K562 (cell line): ENCODE results near the gene DTNBP1. TPM values are rescaled to one million over a fixed set of nuclear protein-coding genes. Genes with fewer than 3 reads are reported as not detected.
A peak's percentile ranks its signal among the peaks of the same experiment; 100 is the strongest.

Experiments used
- ATAC-seq: fragments of 200-7000 bp; cut with Tn5 transposase; 3 replicates; pipeline ENCODE4 v1.9.1; 2020; ENCODE audit warnings: moderate library complexity
- BruUV-seq: library from RNA; stranded (reverse); fragments of 400-500 nt; replicated peaks from 2 replicates; lab custom pipeline; 2021; lab: Mats Ljungman, UMichigan
- CTCF ChIA-PET: fragments of 300-600 bp; formaldehyde crosslinking; extraction: SDS; loops from one replicate; lab custom pipeline; 2021; ENCODE audit warnings: low intra/inter-chr PET ratio; lab: Yijun Ruan, JAX
- POLR2A ChIA-PET: fragments of 300-600, 350-650 bp; sonication (Branson Sonifier 250); formaldehyde crosslinking; extraction: SDS; loops from one replicate; lab custom pipeline; 2021; ENCODE audit warnings: antibody characterized with exemption, inconsistent platforms; lab: Yijun Ruan, JAX
- DNase-seq, 4 experiments: peaks; one replicate each; pipeline versions ENCODE4 v3.0.0 to v3.0.0-alpha.2; 2011 to 2018; ENCODE audit warnings: low spot score in 3 of 4, mixed read lengths in 3 of 4; ENCODE audit errors: extremely low read depth in 1 of 4
- FAIRE-seq: peaks from 2 replicates; lab custom pipeline; 2011; peaks lifted over from hg19 to GRCh38; lab: Jason Lieb, UNC
- H2AFZ ChIP-seq: 2 replicates; pipeline ENCODE4 v1.6.0; 2011; ENCODE audit warnings: low read depth, low read length, control low read depth, inconsistent platforms
- H3K27ac ChIP-seq: fragments of 200-600 bp; 3 replicates; pipeline ENCODE4 v1.8.0; 2011; ENCODE audit warnings: low read depth, mild to moderate bottlenecking, control low read depth, inconsistent platforms, low read length, moderate library complexity, mixed read lengths; ENCODE audit errors: extremely low read depth
- H3K27me3 ChIP-seq, 2 experiments: fragments of 300-600 bp in 1 of 2; 2 replicates in 1 of 2; 3 replicates in 1 of 2; pipeline versions ENCODE4 v1.6.0 to v1.8.0; 2011; ENCODE audit warnings: inconsistent platforms in 2 of 2, low read length in 2 of 2, mild to moderate bottlenecking in 1 of 2, mixed read lengths in 1 of 2, moderate library complexity in 1 of 2; ENCODE audit not compliant: control insufficient read depth in 2 of 2, insufficient read depth in 2 of 2
- H3K36me3 ChIP-seq: fragments of 300-600 bp; 3 replicates; pipeline ENCODE4 v1.8.0; 2011; ENCODE audit warnings: mild to moderate bottlenecking, low read length, inconsistent platforms; ENCODE audit not compliant: control insufficient read depth, insufficient read depth
- H3K4me1 ChIP-seq, 2 experiments: fragments of 200-600 bp in 1 of 2; replicated peaks in 1 of 2; 2 replicates in 1 of 2; 3 replicates in 1 of 2; pipeline versions ENCODE4 v1.5.1 to v1.8.0; 2011; ENCODE audit warnings: inconsistent platforms in 2 of 2, low read length in 2 of 2, mild to moderate bottlenecking in 1 of 2, mixed read lengths in 1 of 2, moderate library complexity in 1 of 2; ENCODE audit not compliant: control insufficient read depth in 2 of 2, insufficient read depth in 2 of 2
- H3K4me2 ChIP-seq: 2 replicates; pipeline ENCODE4 v1.6.1; 2011; ENCODE audit warnings: low read length, control low read depth, inconsistent platforms, mixed read lengths; ENCODE audit not compliant: insufficient read depth
- H3K4me3 ChIP-seq: fragments of 200-600 bp; sonication (generic), shearing (Covaris generic); 2 replicates; pipeline ENCODE4 v1.5.1; 2016; ENCODE audit warnings: control low read depth, inconsistent platforms
- H3K79me2 ChIP-seq: fragments of 200-600 bp; 3 replicates; pipeline ENCODE4 v1.8.0; 2011; ENCODE audit warnings: low read length, inconsistent platforms; ENCODE audit not compliant: control insufficient read depth, insufficient read depth
- H3K9ac ChIP-seq, 2 experiments: 2 replicates each; pipeline versions ENCODE4 v1.6.0 to v1.6.1; 2011; ENCODE audit warnings: low read depth in 2 of 2, low read length in 2 of 2, control low read depth in 1 of 2, inconsistent platforms in 1 of 2, mild to moderate bottlenecking in 1 of 2, mixed read lengths in 1 of 2; ENCODE audit not compliant: insufficient read depth in 1 of 2
- H3K9me1 ChIP-seq: one replicate; pipeline ENCODE4 v1.6.0; 2011; ENCODE audit warnings: inconsistent platforms, mild to moderate bottlenecking, low read length, moderate library complexity; ENCODE audit not compliant: control insufficient read depth, insufficient read depth
- H3K9me3 ChIP-seq: replicated peaks from 2 replicates; pipeline ENCODE4 v1.5.1; 2011; ENCODE audit warnings: low read depth, low read length, inconsistent platforms; ENCODE audit not compliant: control insufficient read depth, insufficient read depth
- H4K20me1 ChIP-seq: replicated peaks from 2 replicates; pipeline ENCODE4 v1.6.1; 2011; ENCODE audit warnings: low read length, inconsistent platforms, mixed read lengths; ENCODE audit not compliant: control insufficient read depth, insufficient read depth
- ADNP ChIP-seq: fragments of 200-800 bp; sonication (Bioruptor generic); IDR thresholded peaks from 2 replicates; pipeline ENCODE4 v1.6.1; 2016; ENCODE audit warnings: missing genetic modification characterization, missing compliant biosample characterization
- ARID1B ChIP-seq: fragments of 450-650 bp; IDR thresholded peaks from 2 replicates; pipeline ENCODE4 v1.6.1; 2016; ENCODE audit warnings: antibody characterized with exemption, mild to moderate bottlenecking, inconsistent platforms
- CBFA2T2 ChIP-seq: fragments of 450-650 bp; conservative IDR thresholded peaks from 2 replicates; pipeline ENCODE4 v1.6.1; 2017; ENCODE audit warnings: mild to moderate bottlenecking
- CBFA2T3 ChIP-seq: fragments of 450-650 bp; IDR thresholded peaks from 2 replicates; pipeline ENCODE4 v1.6.1; 2017
- ELF4 ChIP-seq: fragments of 450-650 bp; formaldehyde crosslinking; IDR thresholded peaks from 2 replicates; pipeline ENCODE4 v1.4.0; 2022; ENCODE audit warnings: missing genetic modification characterization
- EP300 ChIP-seq: IDR thresholded peaks from 2 replicates; pipeline ENCODE4 v1.6.1; 2012; ENCODE audit warnings: low read length, improper control_type of control experiment
- FOXO4 ChIP-seq: fragments of 450-650 bp; formaldehyde crosslinking; IDR thresholded peaks from 2 replicates; pipeline ENCODE4 v1.4.0; 2020; ENCODE audit warnings: mild to moderate bottlenecking, moderate library complexity
- HMG20B ChIP-seq: fragments of 250-450 bp; sonication (Bioruptor Pico); IDR thresholded peaks from 2 replicates; pipeline ENCODE4 v1.5.0; 2021; ENCODE audit warnings: mild to moderate bottlenecking
- KLF16 ChIP-seq: IDR thresholded peaks from 2 replicates; pipeline ENCODE4 v1.6.1; 2016; ENCODE audit warnings: antibody characterized with exemption
- MEIS2 ChIP-seq: fragments of 450-650 bp; IDR thresholded peaks from 2 replicates; pipeline ENCODE4 v1.6.1; 2014; ENCODE audit warnings: mild to moderate bottlenecking; ENCODE audit not compliant: partially characterized antibody
- MNT ChIP-seq, 2 experiments: fragments of 450-650 bp; conservative IDR thresholded peaks; 2 replicates each; pipeline ENCODE4 v1.6.1; 2017; ENCODE audit warnings: mild to moderate bottlenecking in 2 of 2, moderate library complexity in 2 of 2
- MTA2 ChIP-seq: fragments of 450-650 bp; IDR thresholded peaks from 2 replicates; pipeline ENCODE4 v1.6.1; 2016; ENCODE audit warnings: low read depth
- PBX2 ChIP-seq, 2 experiments: IDR thresholded peaks in 1 of 2; conservative IDR thresholded peaks in 1 of 2; 2 replicates each; pipeline ENCODE4 v1.6.1; 2016; ENCODE audit warnings: low read depth in 2 of 2, mild to moderate bottlenecking in 1 of 2, missing compliant biosample characterization in 1 of 2, missing genetic modification characterization in 1 of 2, moderate library complexity in 1 of 2
- PML ChIP-seq: IDR thresholded peaks from 2 replicates; pipeline ENCODE4 v1.6.1; 2012; ENCODE audit warnings: low read length, inconsistent platforms
- RHOXF2B ChIP-seq: fragments of 250-450 bp; sonication (Bioruptor Pico); conservative IDR thresholded peaks from 2 replicates; pipeline ENCODE4 v1.5.1; 2021
- SOX6 ChIP-seq: fragments of 450-650 bp; IDR thresholded peaks from 2 replicates; pipeline ENCODE4 v1.6.1; 2014; ENCODE audit warnings: mild to moderate bottlenecking
- TAL1 ChIP-seq: fragments of 450-650 bp; IDR thresholded peaks from 2 replicates; pipeline ENCODE4 v1.6.1; 2016; ENCODE audit warnings: mild to moderate bottlenecking
- TCF3 ChIP-seq: sonication (generic); formaldehyde crosslinking; IDR thresholded peaks from 2 replicates; pipeline ENCODE4 v1.4.0; 2020; ENCODE audit warnings: mild to moderate bottlenecking, missing genetic modification reagents
- TEAD4 ChIP-seq, 2 experiments: sonication (generic) in 1 of 2; formaldehyde crosslinking in 1 of 2; IDR thresholded peaks; 2 replicates each; pipeline versions ENCODE4 v1.6.1 to v1.8.0; 2012 to 2022; ENCODE audit warnings: borderline replicate concordance in 1 of 2, inconsistent platforms in 1 of 2, low read length in 1 of 2, mild to moderate bottlenecking in 1 of 2, missing genetic modification reagents in 1 of 2
- WGBS: fragments of 100-300 bp; shearing (Covaris generic); methylation state at CpG from one replicate; pipeline ENCODE4 v1.1.6; 2016; ENCODE audit warnings: low coverage, mixed read lengths; ENCODE audit not compliant: insufficient coverage; ENCODE audit errors: missing lambda C conversion rate; 5-methylcytosine and 5-hydroxymethylcytosine counted together
- in situ Hi-C: fragments of 300-500 bp; cut with MboI; formaldehyde crosslinking; loops from 4 replicates; pipeline ENCODE4 v1.15.0; 2018; ENCODE audit warnings: inconsistent platforms, mixed read lengths
- intact Hi-C: fragments of 100-400 bp; cut with micrococcal nuclease; formaldehyde crosslinking; loops from 2 replicates; pipeline ENCODE4 v1.14.2; 2022
- polyA plus RNA-seq, 8 experiments: library from polyadenylated mRNA; depleted of rRNA in 4 of 8; stranded (reverse) in 5 of 8; unstranded in 3 of 8; fragments of >200 nt; fragmentation: Nextera tagmentation in 2 of 8; fragmentation: Illumina TruSeq in 1 of 8; extraction: Ambion mirVana in 2 of 8; extraction: Trizol in 1 of 8; gene quantifications; 2 replicates each; pipeline versions ENCODE4 v1.2.1 to v1.2.3, GENCODE V29; 2011 to 2014; ENCODE audit warnings: inconsistent platforms in 1 of 8, missing spikeins in 1 of 8
- total RNA-seq, 7 experiments: library from RNA; depleted of rRNA in 6 of 7; stranded (reverse); fragments of >200 nt in 6 of 7; fragmentation: Illumina TruSeq in 2 of 7; extraction: Trizol in 2 of 7; gene quantifications; 2 replicates each; pipeline versions ENCODE4 v1.2.1 to v1.2.3, GENCODE V29; 2011 to 2021; ENCODE audit warnings: low replicate concordance in 1 of 7

The DTNBP1 gene
- total and polyA plus RNA-seq, 9 of the 15 experiments (the other 6 are each of a cell fraction or from before 2014, with no cell fraction given) = 16.7 to 54.5 (median 21.4) TPM

GRCh38 chr6:15626160-15626559 is 36.7 kb downstream of the DTNBP1 start:
- Histone ChIP-seq H3K27ac (no peak overlapping the region), H3K27me3 (no peaks in the 10 kb centered on the region), H4K20me1 (no peaks in the 10 kb centered on the region), H3K9me1 (no peaks in the 10 kb centered on the region), H3K79me2 (peaks cover 16% of the 10 kb centered on the region), H2AFZ (no peak overlapping the region), H3K4me3 (no peak overlapping the region), H3K4me2 (no peak overlapping the region), H3K9ac (no peak overlapping the region), H3K9me3 (no peaks in the 10 kb centered on the region), H3K36me3 (peaks cover 20% of the 10 kb centered on the region; the same call in 2 of the 3 replicates), H3K4me1 (peaks cover 9 to 43% of the 10 kb centered on the region in 2 experiments)
- ChIA-PET POLR2A (interaction anchor here (0.9 kb wide), 1 partner anchor 123 kb away, joined by 3 read pairs; no protein-coding TSS in a partner anchor), CTCF (no interaction called here)
- ATAC-seq (no peak), DNase-seq (no peak), FAIRE-seq (no peak)
- in situ Hi-C loops = no loop called here
- 16% methylated on average over 1 of the region's 1 CpG for WGBS
- intact Hi-C loops = loop anchor here (5.0 kb wide), 1 partner anchor 539 kb away; no protein-coding TSS in a partner anchor
- no TSS peak for BruUV-seq
- peak; percentile 34; the same call in 1 of the 2 replicates for TF ChIP-seq PML
- TF ChIP-seq EP300 = 0 out of 2 replicates have a peak, but pooled peaks have one; percentile 6
- peak; percentile 85 for TF ChIP-seq TEAD4 (IDR thresholded peaks at IDR 0.05; ENCODE audit: low read length)
- no peak for TF ChIP-seq TEAD4 (CRISPR knock-in tag; IDR thresholded peaks at IDR 0.05; ENCODE audit: borderline replicate concordance)
- TF ChIP-seq TAL1 = peak; percentile 72
- peak; percentile 64 for TF ChIP-seq ARID1B
- TF ChIP-seq CBFA2T2 = peak; percentile 48; the same call in 1 of the 2 replicates
- TF ChIP-seq MEIS2 = peak; percentile 76
- no peak for TF ChIP-seq PBX2 (CRISPR knock-in tag; IDR thresholded peaks at IDR 0.05; ENCODE audit: low read depth)
- peak; percentile 35 for TF ChIP-seq PBX2 (tag; conservative IDR thresholded peaks at IDR 0.05; ENCODE audit: low read depth)
- peak; percentile 39; the same call in 1 of the 2 replicates for TF ChIP-seq MTA2
- TF ChIP-seq ADNP = 0 out of 2 replicates have a peak, but pooled peaks have one; percentile 48
- TF ChIP-seq FOXO4 (CRISPR knock-in tag) = no peak
- TF ChIP-seq MNT (conservative IDR thresholded peaks at IDR 0.05) = 0 out of 4 replicates have a peak, but pooled peaks of 1 of the 2 experiments have one; percentile 19
- TF ChIP-seq TCF3 (CRISPR knock-in tag) = peak; percentile 47; the same call in 1 of the 2 replicates
- TF ChIP-seq RHOXF2B (CRISPR knock-in tag) = no peak
- TF ChIP-seq ELF4 (CRISPR knock-in tag) = no peak
- peak; percentile 76 for TF ChIP-seq CBFA2T3
- TF ChIP-seq HMG20B = no peak
- TF ChIP-seq KLF16 = 0 out of 2 replicates have a peak, but pooled peaks have one; percentile 21
- peak; percentile 33; the same call in 1 of the 2 replicates for TF ChIP-seq SOX6
